Panc1 (cell line): ENCODE data around the gene NUDT22. TPM values are rescaled to one million over a fixed set of nuclear protein-coding genes. Genes with fewer than 3 reads are reported as not detected.

ENCODE experiments used
- ATAC-seq: fragments of 200-7000 bp; cut with Tn5 transposase; 2 replicates; pipeline ENCODE4 v1.9.1; 2020; ENCODE audit warnings: mild to moderate bottlenecking, moderate library complexity
- BruUV-seq: library from RNA; stranded (reverse); fragments of 400-500 nt; replicated peaks from 2 replicates; lab custom pipeline; 2021; lab: Mats Ljungman, UMichigan
- CTCF ChIA-PET: fragments of 300-600 bp; sonication (Branson Sonifier 250); formaldehyde crosslinking; loops from one replicate; lab custom pipeline; 2022; ENCODE audit warnings: antibody characterized with exemption; lab: Charles Lee
- POLR2A ChIA-PET: fragments of 300-600 bp; sonication (Branson Sonifier 250); formaldehyde crosslinking; loops from one replicate; lab custom pipeline; 2022; ENCODE audit warnings: antibody characterized with exemption; lab: Charles Lee
- DNase-seq: peaks from one replicate; pipeline ENCODE4 v3.0.0-alpha.2; 2010; ENCODE audit warnings: low read depth, low spot score
- H3K27ac ChIP-seq: 2 replicates; pipeline ENCODE4 v1.5.1; 2011; ENCODE audit warnings: mild to moderate bottlenecking, low read length, inconsistent platforms
- H3K27me3 ChIP-seq: fragments of 200-500 bp; sonication (Bioruptor generic); 2 replicates; pipeline ENCODE4 v1.6.0; 2014; ENCODE audit warnings: low read length, inconsistent platforms; ENCODE audit not compliant: control insufficient read depth, insufficient read depth
- H3K36me3 ChIP-seq: fragments of 200-500 bp; sonication (Bioruptor generic); 2 replicates; pipeline ENCODE4 v1.5.1; 2014; ENCODE audit warnings: inconsistent platforms, mild to moderate bottlenecking, low read length, moderate library complexity; ENCODE audit not compliant: control insufficient read depth, insufficient read depth
- H3K4me1 ChIP-seq: 2 replicates; pipeline ENCODE4 v1.5.1; 2011; ENCODE audit warnings: inconsistent platforms, mild to moderate bottlenecking, low read length, moderate library complexity; ENCODE audit not compliant: control insufficient read depth, insufficient read depth
- H3K4me3 ChIP-seq, 2 experiments: 2 replicates each; pipeline ENCODE4 v1.5.1; 2011 to 2012; ENCODE audit warnings: low read depth in 2 of 2, low read length in 2 of 2, mild to moderate bottlenecking in 2 of 2, inconsistent platforms in 1 of 2, moderate library complexity in 1 of 2
- H3K9me3 ChIP-seq: fragments of 200-500 bp; sonication (Bioruptor generic); 2 replicates; pipeline ENCODE4 v1.5.1; 2014; ENCODE audit warnings: low read depth, mild to moderate bottlenecking, inconsistent platforms, low read length, moderate library complexity; ENCODE audit not compliant: control insufficient read depth, insufficient read depth
- CTCF ChIP-seq: fragments of 450-650 bp; IDR thresholded peaks from 2 replicates; pipeline ENCODE4 v1.5.1; 2017; ENCODE audit warnings: mild to moderate bottlenecking
- POLR2AphosphoS5 ChIP-seq: IDR thresholded peaks from 2 replicates; pipeline ENCODE4 v1.6.1; 2012; ENCODE audit warnings: mild to moderate bottlenecking, low read depth, low read length, moderate library complexity
- REST ChIP-seq, 2 experiments: IDR thresholded peaks; 2 replicates each; pipeline ENCODE4 v1.6.1; 2011 to 2012; ENCODE audit warnings: low read depth in 2 of 2, control low read depth in 1 of 2, low read length in 1 of 2, mild to moderate bottlenecking in 1 of 2, moderate library complexity in 1 of 2; ENCODE audit not compliant: insufficient read depth in 1 of 2
- SIN3A ChIP-seq: IDR thresholded peaks from 2 replicates; pipeline ENCODE4 v1.6.1; 2012; ENCODE audit warnings: low read depth, mild to moderate bottlenecking, low read length, moderate library complexity, borderline replicate concordance; ENCODE audit not compliant: insufficient read depth
- TCF7L2 ChIP-seq: IDR thresholded peaks from 2 replicates; pipeline ENCODE4 v1.6.1; 2011; ENCODE audit warnings: mild to moderate bottlenecking, low read depth, low read length, inconsistent platforms
- in situ Hi-C: cut with HindIII; loops from 2 replicates; pipeline ENCODE4 v1.10.0; 2016; ENCODE audit warnings: low sequenced_read_pairs, low pct_unique_long_range_greater_than_20kb
- intact Hi-C: fragments of 100-400 bp; cut with micrococcal nuclease; formaldehyde crosslinking; loops from one replicate; pipeline ENCODE4 v1.10.0; 2022; ENCODE audit not compliant: unreplicated experiment
- total RNA-seq: library from RNA; stranded (reverse); gene quantifications from one replicate; pipeline ENCODE4 v1.2.1, GENCODE V29; 2021; ENCODE audit not compliant: unreplicated experiment

The NUDT22 gene
- total RNA-seq, 1 experiment from 2014 or later: 98.8 TPM

GRCh38 chr11:64219755-64220154 is 6.3 kb upstream of the NUDT22 start:
- no peak for ATAC-seq
- no peaks in the 10 kb centered on the region for H3K9me3 ChIP-seq
- no peaks in the 10 kb centered on the region for H3K4me1 ChIP-seq
- CTCF ChIA-PET: interaction anchor here (0.7 kb wide), 1 partner anchor 81 kb away, joined by 4 read pairs; no protein-coding TSS in a partner anchor
- in situ Hi-C loops: no loop called here
- no peak overlapping the region for H3K4me3 ChIP-seq
- intact Hi-C loops: no loop called here
- H3K27ac ChIP-seq: no peak overlapping the region
- no peaks in the 10 kb centered on the region; the same call in 1 of the 2 replicates for H3K36me3 ChIP-seq
- TF ChIP-seq REST (IDR thresholded peaks at IDR 0.05; ENCODE audit: insufficient read depth in 1 of 2, low read depth in 2 of 2, low read length in 1 of 2): no peak
- TF ChIP-seq TCF7L2: no peak
- no peak for TF ChIP-seq POLR2AphosphoS5
- no peak for TF ChIP-seq CTCF
- TF ChIP-seq SIN3A: no peak
- no peak for DNase-seq
- POLR2A ChIA-PET: no interaction called here
- BruUV-seq: no TSS peak
- H3K27me3 ChIP-seq: no peaks in the 10 kb centered on the region

GRCh38 chr11:64220271-64220670 is 5.8 kb upstream of the NUDT22 start:
- H3K4me1 ChIP-seq: no peaks in the 10 kb centered on the region; the same call in none of the 2 replicates
- no peak overlapping the region for H3K4me3 ChIP-seq
- intact Hi-C loops: no loop called here
- ATAC-seq (no peak), DNase-seq (no peak)
- in situ Hi-C loops: no loop called here
- no peak overlapping the region for H3K27ac ChIP-seq
- TF ChIP-seq REST (IDR thresholded peaks at IDR 0.05; ENCODE audit: insufficient read depth in 1 of 2, low read depth in 2 of 2, low read length in 1 of 2) (no peak), POLR2AphosphoS5 (no peak), CTCF (no peak), TCF7L2 (no peak)
- no peaks in the 10 kb centered on the region for H3K27me3 ChIP-seq
- H3K36me3 ChIP-seq: no peaks in the 10 kb centered on the region; the same call in 1 of the 2 replicates
- no TSS peak for BruUV-seq
- no peaks in the 10 kb centered on the region for H3K9me3 ChIP-seq
- CTCF ChIA-PET: no interaction called here
- POLR2A ChIA-PET: interaction anchor here (0.5 kb wide), 1 partner anchor 11 kb away, joined by 5 read pairs; no protein-coding TSS in a partner anchor
